ENCODE measurements around the gene ANKRD20A1. TPM values are rescaled to one million over a fixed set of nuclear protein-coding genes. Genes with fewer than 3 reads are reported as not detected.

Gene ANKRD20A1
- total RNA-seq: not detected in 2 replicates

GRCh38 chr9:67858871-67859270 lies at the start of gene ANKRD20A1:
Gene ANKRD20A1 (plus strand): TSS chr9:67858931. CDS start chr9:67859427, 496 bp downstream.

